SK-N-SH (cell line): ENCODE data around the gene ABCF1.

Experiments used
- CTCF ChIP-seq: fragments of 200-600 bp; sonication (generic); IDR thresholded peaks from 2 replicates; pipeline ENCODE4 v1.6.1; 2017; ENCODE audit warnings: antibody characterized with exemption, mild to moderate bottlenecking, moderate library complexity
- EP300 ChIP-seq, 2 experiments: IDR thresholded peaks; 2 replicates each; pipeline versions ENCODE4 v1.4.0 to v1.6.1; 2012; ENCODE audit warnings: borderline replicate concordance in 1 of 2, low read depth in 1 of 2, low read length in 1 of 2
- GABPA ChIP-seq: IDR thresholded peaks from 2 replicates; pipeline ENCODE4 v1.4.0; 2012; ENCODE audit warnings: low read depth, mild to moderate bottlenecking
- NFIC ChIP-seq: IDR thresholded peaks from 2 replicates; pipeline ENCODE4 v1.4.0; 2012; ENCODE audit warnings: borderline replicate concordance
- REST ChIP-seq: IDR thresholded peaks from 2 replicates; pipeline ENCODE4 v1.6.1; 2012; ENCODE audit warnings: mild to moderate bottlenecking, low read depth, low read length, moderate library complexity
- SIN3A ChIP-seq: IDR thresholded peaks from 2 replicates; pipeline ENCODE4 v1.6.1; 2012; ENCODE audit warnings: low read depth, mild to moderate bottlenecking, low read length, moderate library complexity, borderline replicate concordance
- YY1 ChIP-seq: IDR thresholded peaks from 2 replicates; pipeline ENCODE4 v1.4.0; 2012; ENCODE audit warnings: low read depth, mild to moderate bottlenecking

GRCh38 chr6:30541515-30542403 lies 29.5 kb upstream of the ABCF1 start:
- no peak for TF ChIP-seq YY1
- TF ChIP-seq GABPA = no peak
- TF ChIP-seq CTCF = peak; percentile 99
- TF ChIP-seq REST = no peak
- TF ChIP-seq SIN3A = 0 out of 2 replicates have a peak, but pooled peaks have one; percentile 17
- TF ChIP-seq NFIC = no peak
- TF ChIP-seq EP300 (IDR thresholded peaks at IDR 0.05; ENCODE audit: borderline replicate concordance in 1 of 2, low read depth in 1 of 2, low read length in 1 of 2) = no peak
